Right cardiac atrium (tissue), 5 donors: ENCODE data around the gene TOR3A. TPM values are rescaled to one million over a fixed set of nuclear protein-coding genes. Genes with fewer than 3 reads are reported as not detected.

Experiments
- ATAC-seq, 2 donors: fragments of 200-7000 bp; cut with Tn5 transposase; one replicate each; pipeline versions ENCODE4 v1.8.0 to v1.9.1; 2020; ENCODE audit warnings: moderate library complexity in 2 of 2, mild to moderate bottlenecking in 1 of 2
- DNase-seq, 3 donors: peaks; one replicate each; pipeline ENCODE4 v3.0.0-alpha.2; 2020
- H3K27ac ChIP-seq: one replicate; pipeline ENCODE4 v1.5.1; 2013; ENCODE audit warnings: mild to moderate bottlenecking, low read length, control low read depth, moderate library complexity
- H3K27me3 ChIP-seq: one replicate; pipeline ENCODE4 v1.6.1; 2013; ENCODE audit not compliant: control insufficient read depth, insufficient read depth
- H3K4me1 ChIP-seq: one replicate; pipeline ENCODE4 v1.6.1; 2013; ENCODE audit warnings: low read length; ENCODE audit not compliant: control insufficient read depth, insufficient read depth
- H3K4me3 ChIP-seq: one replicate; pipeline ENCODE4 v1.5.1; 2013; ENCODE audit warnings: low read length, control low read depth
- H3K9me3 ChIP-seq: one replicate; pipeline ENCODE4 v1.6.1; 2013; ENCODE audit warnings: low read length; ENCODE audit not compliant: control insufficient read depth
- WGBS: extraction: QIAGEN DNeasy Blood & Tissue Kit; methylation state at CpG from one replicate; pipeline ENCODE4 v1.1.7; 2013; 5-methylcytosine and 5-hydroxymethylcytosine counted together
- intact Hi-C, 4 donors: fragments of 100-400 bp; cut with DNase I; formaldehyde crosslinking; loops; one replicate each; pipeline versions ENCODE4 v1.11.0 to v1.14.0; 2022 to 2023
- polyA plus RNA-seq: library from polyadenylated mRNA; stranded (reverse); fragments of 200-250 nt; gene quantifications from one replicate; pipeline ENCODE4 v1.2.3, GENCODE V29; 2013
- total RNA-seq, 4 donors: library from RNA; stranded (reverse); fragmentation: NEBNext Ultra II Directional; extraction: Animal tissue kit (Norgen Biotek cat#: 25700); gene quantifications; one replicate each; pipeline ENCODE4 v1.2.1, GENCODE V29; 2021
- donor health status: healthy with polysubstance abuse.
- donor health status: DM: no; HTN: yes; CAD: no.
- donor health status: DM: no; HTN: no; CAD: no.
- donor health status: DM: no; HTN: yes; CAD: no; lungs with severe emphysema.
- donor health status: DM: yes; HTN: yes; CAD: no.

The TOR3A gene
- total and polyA plus RNA-seq, 5 donors = 6.7 to 12.5 (median 11.9) TPM

- peaks cover 4% of the 10 kb centered on the region for H3K4me1 ChIP-seq
- H3K9me3 ChIP-seq = no peaks in the 10 kb centered on the region
- ATAC-seq (peak in 1 of 2 donors; percentile 31), DNase-seq (no peak)
- no peak overlapping the region for H3K4me3 ChIP-seq
- 52% methylated on average over 18 of the region's 18 CpGs for WGBS
- H3K27ac ChIP-seq = no peak overlapping the region
- no peaks in the 10 kb centered on the region for H3K27me3 ChIP-seq
- intact Hi-C loops = loop anchor here in 1 of 4 donors (2.0 kb wide), 1 partner anchor 290 kb away; no protein-coding TSS in a partner anchor
Measured at GRCh38 chr1:179079113-179079761, 2.6 kb upstream of the TOR3A start.

DNA sequence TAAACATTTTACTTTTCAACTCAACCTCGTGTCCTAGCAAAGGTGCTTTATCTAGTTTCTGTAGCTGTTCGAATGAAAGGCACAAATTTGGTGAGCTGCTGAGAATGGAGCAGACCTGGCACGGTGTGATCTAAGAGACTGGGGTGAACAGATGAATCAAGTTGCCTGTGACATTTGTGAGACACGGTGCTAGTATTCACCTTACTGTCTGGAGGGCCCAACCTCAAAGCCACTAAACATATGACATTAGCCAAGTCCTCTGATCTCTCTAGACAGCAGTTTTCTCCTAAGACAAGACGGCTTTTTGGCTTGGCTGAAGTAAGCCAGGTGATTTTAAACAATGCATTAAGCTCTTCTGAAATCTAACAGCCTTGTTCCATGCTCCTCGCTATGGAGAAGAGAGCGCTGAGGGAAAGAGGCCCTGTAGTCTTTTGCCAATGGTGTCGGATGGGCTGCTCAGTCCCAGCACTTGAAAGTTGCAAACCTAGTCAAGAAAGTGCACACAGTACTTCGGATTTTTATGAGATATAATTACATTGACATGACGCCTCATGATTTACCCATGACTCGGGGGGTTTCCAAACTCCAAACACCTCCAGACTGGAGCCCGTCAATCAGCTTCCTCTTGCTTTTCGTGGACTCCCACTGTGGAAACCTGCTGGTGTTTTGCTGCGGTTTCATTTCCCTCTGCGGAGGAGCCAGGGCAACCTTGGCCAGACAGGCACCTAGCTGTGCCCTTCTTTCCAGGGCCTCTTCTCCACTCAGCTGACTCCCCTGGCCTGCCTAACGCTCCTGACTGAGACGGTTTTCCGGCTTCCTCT lies 794 bp upstream of the TOR3A start:
- Histone ChIP-seq H3K27ac (peak overlapping the region; percentile 42), H3K27me3 (no peaks in the 10 kb centered on the region), H3K4me1 (peaks cover 4% of the 10 kb centered on the region), H3K9me3 (no peaks in the 10 kb centered on the region), H3K4me3 (peak overlapping the region; percentile 60)
- 42% methylated on average over 18 of the region's 18 CpGs for WGBS
- DNase-seq (no peak), ATAC-seq (no peak)
- intact Hi-C loops = loop anchor here in 3 of 4 donors (5.0 to 10.0 kb wide), 2 partner anchors 114 to 286 kb away; partner anchors contain the start of gene AXDND1 (in 3 of the 3)

DNA sequence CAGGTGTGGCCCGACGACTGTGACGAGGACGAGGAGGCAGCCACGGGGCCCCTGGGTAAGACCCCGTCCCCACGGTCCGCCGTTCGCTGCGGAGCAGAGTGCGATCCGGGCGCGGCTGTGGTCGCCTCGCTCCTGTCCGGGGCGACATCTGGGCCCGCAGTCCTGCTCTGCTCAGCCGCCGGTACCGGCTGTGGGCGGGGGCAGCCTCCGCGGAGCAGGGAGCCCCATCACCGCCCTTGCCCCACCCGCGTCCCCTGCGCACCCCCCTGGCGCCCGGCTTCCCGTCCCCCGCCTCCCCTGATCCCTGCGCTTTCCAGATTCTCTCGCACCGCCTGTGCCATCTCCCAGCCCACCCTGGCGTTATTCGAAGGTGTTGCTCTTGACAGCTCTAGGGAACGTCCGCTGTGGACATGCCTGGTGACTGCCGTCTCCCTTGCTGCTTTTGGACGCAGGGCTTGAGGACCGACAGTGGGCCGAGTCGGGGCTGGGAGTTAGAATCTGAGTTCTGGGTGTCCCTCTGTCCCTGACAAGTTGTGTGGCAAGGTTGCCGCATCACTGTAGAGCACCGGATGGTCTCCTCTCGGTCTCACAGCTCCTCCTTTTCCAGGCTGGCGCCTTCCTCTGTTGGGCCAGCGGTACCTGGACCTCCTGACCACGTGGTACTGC lies 596 bp downstream of the TOR3A start:
- Histone ChIP-seq H3K27me3 (no peaks in the 10 kb centered on the region), H3K4me1 (peaks cover 4% of the 10 kb centered on the region), H3K9me3 (no peaks in the 10 kb centered on the region), H3K4me3 (peak overlapping the region; percentile 60), H3K27ac (peak overlapping the region; percentile 42)
- ATAC-seq (peak; percentile 61 to 70), DNase-seq (peak; percentile 41 to 72 (median 68))
- WGBS = under 1% methylated on average over 52 of the region's 52 CpGs
- intact Hi-C loops = loop anchor here in 3 of 4 donors (5.0 to 10.0 kb wide), 2 partner anchors 112 to 285 kb away; partner anchors contain the start of gene AXDND1 (in 3 of the 3)

GRCh38 chr1:179082999-179083335 lies 1.1 kb downstream of the TOR3A start:
- Histone ChIP-seq H3K27ac (no peak overlapping the region), H3K27me3 (no peaks in the 10 kb centered on the region), H3K4me3 (peak overlapping the region; percentile 60), H3K4me1 (peaks cover 4% of the 10 kb centered on the region), H3K9me3 (no peaks in the 10 kb centered on the region)
- WGBS = 11% methylated on average over 3 of the region's 3 CpGs
- ATAC-seq (no peak), DNase-seq (no peak)
- intact Hi-C loops = loop anchor here in 3 of 4 donors (5.0 to 10.0 kb wide), 2 partner anchors 112 to 284 kb away; partner anchors contain the start of gene AXDND1 (in 3 of the 3)

GRCh38 chr1:179083533-179083932 lies 1.7 kb downstream of the TOR3A start:
- Histone ChIP-seq H3K27ac (no peak overlapping the region), H3K9me3 (no peaks in the 10 kb centered on the region), H3K4me3 (no peak overlapping the region), H3K27me3 (no peaks in the 10 kb centered on the region), H3K4me1 (peaks cover 4% of the 10 kb centered on the region)
- ATAC-seq (no peak), DNase-seq (no peak)
- WGBS = 85% methylated on average over 8 of the region's 8 CpGs
- intact Hi-C loops = loop anchor here in 3 of 4 donors (5.0 to 10.0 kb wide), 2 partner anchors 111 to 284 kb away; partner anchors contain the start of gene AXDND1 (in 3 of the 3)

GRCh38 chr1:179087665-179088064 lies 5.8 kb downstream of the TOR3A start:
- Histone ChIP-seq H3K4me3 (no peak overlapping the region), H3K27me3 (no peaks in the 10 kb centered on the region), H3K9me3 (no peaks in the 10 kb centered on the region), H3K27ac (no peak overlapping the region), H3K4me1 (peaks cover 11% of the 10 kb centered on the region)
- WGBS = 67% methylated on average over 11 of the region's 11 CpGs
- DNase-seq = no peak
- intact Hi-C loops = loop anchor here in 1 of 4 donors (10.0 kb wide), 1 partner anchor 107 kb away; no protein-coding TSS in a partner anchor
- ATAC-seq = no peak

GRCh38 chr1:179089827-179090482 lies 8.1 kb downstream of the TOR3A start:
- WGBS = 80% methylated on average over 16 of the region's 16 CpGs
- Histone ChIP-seq H3K4me3 (no peak overlapping the region), H3K9me3 (no peaks in the 10 kb centered on the region), H3K27ac (peak overlapping the region; percentile 9), H3K4me1 (peaks cover 7% of the 10 kb centered on the region), H3K27me3 (no peaks in the 10 kb centered on the region)
- DNase-seq (peak in 1 of 3 donors; percentile 41), ATAC-seq (no peak)
- intact Hi-C loops = loop anchor here in 1 of 4 donors (10.0 kb wide), 1 partner anchor 105 kb away; no protein-coding TSS in a partner anchor

DNA sequence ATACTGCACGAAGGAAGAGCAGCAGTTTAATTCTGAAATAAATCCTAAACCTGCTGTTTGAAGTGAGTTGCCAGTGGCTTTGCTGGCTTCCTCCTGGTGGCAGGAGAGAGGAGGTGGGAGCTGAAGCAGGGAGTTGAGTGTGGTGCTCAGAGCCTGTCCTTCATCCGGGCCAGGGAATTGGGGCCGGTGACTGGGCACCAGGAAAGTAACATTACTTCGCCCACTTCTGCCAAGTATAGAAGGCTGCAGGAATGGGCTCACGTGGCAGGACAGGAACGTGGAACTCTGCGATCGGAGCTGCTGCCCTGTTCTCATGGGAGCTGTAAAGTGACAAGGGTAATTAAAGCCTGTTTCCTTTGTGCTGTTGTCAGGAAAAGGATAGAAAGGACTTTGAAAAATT lies 8.7 kb downstream of the TOR3A start:
- peak; percentile 11 to 27 for ATAC-seq
- peak overlapping the region; percentile 63 for H3K27ac ChIP-seq
- H3K4me3 ChIP-seq = no peak overlapping the region
- H3K4me1 ChIP-seq = peaks cover 7% of the 10 kb centered on the region
- no peaks in the 10 kb centered on the region for H3K27me3 ChIP-seq
- H3K9me3 ChIP-seq = no peaks in the 10 kb centered on the region
- DNase-seq = peak in 1 of 3 donors; percentile 53
- intact Hi-C loops = no loop called here
- 71% methylated on average over 8 of the region's 8 CpGs for WGBS

GRCh38 chr1:179090923-179091322 lies 9.1 kb downstream of the TOR3A start:
- Histone ChIP-seq H3K9me3 (no peaks in the 10 kb centered on the region), H3K4me1 (peaks cover 7% of the 10 kb centered on the region), H3K27me3 (no peaks in the 10 kb centered on the region), H3K27ac (peak overlapping the region; percentile 63), H3K4me3 (no peak overlapping the region)
- ATAC-seq (no peak), DNase-seq (no peak)
- intact Hi-C loops = no loop called here
- WGBS = 89% methylated on average over 4 of the region's 4 CpGs

DNA sequence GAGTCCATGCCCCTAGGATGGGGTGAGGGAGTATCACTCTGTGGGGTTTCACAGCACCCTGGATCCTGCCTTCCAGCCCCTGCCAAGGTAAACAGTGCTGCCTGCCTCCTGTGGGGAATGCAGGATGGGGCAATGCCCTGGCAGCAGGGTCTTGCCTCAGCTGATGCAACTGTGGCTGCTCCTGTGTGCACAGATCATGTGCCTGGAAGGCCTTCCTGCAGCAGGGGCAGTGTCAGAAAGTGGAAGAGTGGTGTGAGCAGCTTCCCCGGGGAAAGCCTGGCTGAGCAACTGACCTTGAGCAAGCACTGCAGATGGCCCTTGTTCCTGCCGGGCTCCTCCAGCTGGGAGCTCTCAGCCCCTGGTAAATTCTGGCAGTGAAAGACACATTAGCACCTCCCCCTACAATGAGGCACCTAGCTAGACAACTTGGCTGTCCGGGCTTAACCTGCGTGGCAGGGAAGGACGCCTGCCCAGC lies 9.9 kb downstream of the TOR3A start:
- Histone ChIP-seq H3K4me3 (no peak overlapping the region), H3K27me3 (no peaks in the 10 kb centered on the region), H3K4me1 (peaks cover 7% of the 10 kb centered on the region), H3K27ac (peak overlapping the region; percentile 39), H3K9me3 (no peaks in the 10 kb centered on the region)
- 35% methylated on average over 5 of the region's 5 CpGs for WGBS
- peak; percentile 66 to 71 for ATAC-seq
- intact Hi-C loops = no loop called here
- DNase-seq = peak; percentile 75 to 82 (median 79)
